ENCODE measurements around the gene GZF1. TPM values are rescaled to one million over a fixed set of nuclear protein-coding genes. Genes with fewer than 3 reads are reported as not detected.
"Not testable (repeated sequence)": the region's sequence is repeated elsewhere in the genome, so short reads cannot be mapped to it uniquely, and the experiment has no call there.

GZF1 gene
- total RNA-seq, 2 experiments from 2014 or later: 11.5 to 12.1 TPM

GRCh38 chr20:23336476-23336875 is 25.5 kb upstream of the GZF1 start:
- no peaks in the 10 kb centered on the region for H3K27me3 Mint-ChIP-seq
- no peak overlapping the region for H3K27ac Mint-ChIP-seq
- no peaks in the 10 kb centered on the region for H3K36me3 Mint-ChIP-seq
- DNase-seq: no peak
- H3K9me3 Mint-ChIP-seq: no peaks in the 10 kb centered on the region
- no peak overlapping the region for H3K4me3 Mint-ChIP-seq
- peaks cover 3% of the 10 kb centered on the region for H3K4me1 Mint-ChIP-seq

- Mint-ChIP-seq H3K9me3 (no peaks in the 10 kb centered on the region), H3K27ac (no peak overlapping the region), H3K4me1 (peaks cover 3% of the 10 kb centered on the region), H3K36me3 (no peaks in the 10 kb centered on the region), H3K27me3 (no peaks in the 10 kb centered on the region), H3K4me3 (no peak overlapping the region)
- DNase-seq: no peak
Measured at GRCh38 chr20:23337312-23337711, 24.7 kb upstream of the GZF1 start.

- Mint-ChIP-seq H3K9me3 (no peaks in the 10 kb centered on the region), H3K36me3 (no peaks in the 10 kb centered on the region), H3K27ac (no peak overlapping the region), H3K4me3 (no peak overlapping the region), H3K27me3 (no peaks in the 10 kb centered on the region), H3K4me1 (peaks cover 3% of the 10 kb centered on the region)
- no peak for DNase-seq
Measured at GRCh38 chr20:23339986-23340385, 22.0 kb upstream of the GZF1 start.

- DNase-seq: no peak
- no peaks in the 10 kb centered on the region for H3K27me3 Mint-ChIP-seq
- H3K9me3 Mint-ChIP-seq: no peaks in the 10 kb centered on the region
- H3K27ac Mint-ChIP-seq: no peak overlapping the region
- H3K4me3 Mint-ChIP-seq: no peak overlapping the region
- H3K4me1 Mint-ChIP-seq: peaks cover 3% of the 10 kb centered on the region
- H3K36me3 Mint-ChIP-seq: no peaks in the 10 kb centered on the region
Measured at GRCh38 chr20:23340524-23340923, 21.5 kb upstream of the GZF1 start.

- Mint-ChIP-seq H3K36me3 (no peaks in the 10 kb centered on the region), H3K4me1 (peaks cover 3% of the 10 kb centered on the region), H3K4me3 (no peak overlapping the region), H3K27ac (no peak overlapping the region), H3K27me3 (no peaks in the 10 kb centered on the region), H3K9me3 (no peaks in the 10 kb centered on the region)
- no peak for DNase-seq
Measured at GRCh38 chr20:23341073-23341472, 20.9 kb upstream of the GZF1 start.

- Mint-ChIP-seq H3K4me1 (peaks cover 1% of the 10 kb centered on the region), H3K9me3 (no peaks in the 10 kb centered on the region), H3K27me3 (no peaks in the 10 kb centered on the region), H3K36me3 (no peaks in the 10 kb centered on the region), H3K27ac (no peak overlapping the region), H3K4me3 (no peak overlapping the region)
- DNase-seq: no peak
Measured at GRCh38 chr20:23343590-23343989, 18.4 kb upstream of the GZF1 start.

- Mint-ChIP-seq H3K36me3 (no peaks in the 10 kb centered on the region), H3K27me3 (no peaks in the 10 kb centered on the region), H3K4me1 (peaks cover 7% of the 10 kb centered on the region), H3K27ac (no peak overlapping the region), H3K9me3 (no peaks in the 10 kb centered on the region), H3K4me3 (no peak overlapping the region)
- DNase-seq: no peak
Measured at GRCh38 chr20:23344336-23344735, 17.6 kb upstream of the GZF1 start.

GRCh38 chr20:23346002-23346401 is 16.0 kb upstream of the GZF1 start:
- Mint-ChIP-seq H3K4me3 (no peak overlapping the region), H3K36me3 (no peaks in the 10 kb centered on the region), H3K27ac (no peak overlapping the region), H3K4me1 (peaks cover 9% of the 10 kb centered on the region), H3K9me3 (no peaks in the 10 kb centered on the region), H3K27me3 (no peaks in the 10 kb centered on the region)
- no peak for DNase-seq

GRCh38 chr20:23347791-23348190 is 14.2 kb upstream of the GZF1 start:
- peaks cover 19% of the 10 kb centered on the region for H3K4me1 Mint-ChIP-seq
- no peaks in the 10 kb centered on the region for H3K27me3 Mint-ChIP-seq
- H3K9me3 Mint-ChIP-seq: no peaks in the 10 kb centered on the region
- H3K4me3 Mint-ChIP-seq: no peak overlapping the region
- no peak for DNase-seq
- H3K27ac Mint-ChIP-seq: no peak overlapping the region
- peaks cover 6% of the 10 kb centered on the region for H3K36me3 Mint-ChIP-seq

GRCh38 chr20:23348510-23348909 is 13.5 kb upstream of the GZF1 start:
- H3K36me3 Mint-ChIP-seq, DNase-seq, H3K9me3 Mint-ChIP-seq, H3K27me3 Mint-ChIP-seq: not testable (repeated sequence)
- H3K4me3 Mint-ChIP-seq: peak overlapping the region; percentile 89
- peak overlapping the region; percentile 100 for H3K27ac Mint-ChIP-seq
- peaks cover 20% of the 10 kb centered on the region for H3K4me1 Mint-ChIP-seq

GRCh38 chr20:23349338-23350195 is 12.4 kb upstream of the GZF1 start:
- no peaks in the 10 kb centered on the region for H3K9me3 Mint-ChIP-seq
- peak overlapping the region; percentile 100 for H3K27ac Mint-ChIP-seq
- peaks cover 23% of the 10 kb centered on the region for H3K4me1 Mint-ChIP-seq
- H3K36me3 Mint-ChIP-seq: peaks cover 9% of the 10 kb centered on the region
- no peak for DNase-seq
- H3K4me3 Mint-ChIP-seq: peak overlapping the region; percentile 89
- H3K27me3 Mint-ChIP-seq: no peaks in the 10 kb centered on the region

- DNase-seq: peak; percentile 96
- H3K9me3 Mint-ChIP-seq: no peaks in the 10 kb centered on the region
- peaks cover 27% of the 10 kb centered on the region for H3K4me1 Mint-ChIP-seq
- no peaks in the 10 kb centered on the region for H3K27me3 Mint-ChIP-seq
- H3K4me3 Mint-ChIP-seq: peak within 1 kb of the TSS; percentile 89
- H3K36me3 Mint-ChIP-seq: peaks cover 11% of the 10 kb centered on the region
- H3K27ac Mint-ChIP-seq: peak within 1 kb of the TSS; percentile 100
Measured at GRCh38 chr20:23350196-23350903, 11.6 kb upstream of the GZF1 start, which contains the start of gene NXT1. Gene NXT1, plus strand, starts transcription at chr20:23350791. Its CDS starts 3,251 bp downstream, at chr20:23354042.

- no peaks in the 10 kb centered on the region for H3K27me3 Mint-ChIP-seq
- peak; percentile 59 for DNase-seq
Measured at GRCh38 chr20:23350904-23351838, 10.8 kb upstream of the GZF1 start.

GRCh38 chr20:23356203-23356602 is 5.8 kb upstream of the GZF1 start:
- Mint-ChIP-seq H3K27me3 (no peaks in the 10 kb centered on the region), H3K9me3 (no peaks in the 10 kb centered on the region), H3K36me3 (peaks cover 13% of the 10 kb centered on the region), H3K4me3 (no peak overlapping the region), H3K4me1 (peaks cover 35% of the 10 kb centered on the region), H3K27ac (no peak overlapping the region)
- DNase-seq: no peak

More at GRCh38 chr20:23350904-23351838, 10.8 kb upstream of the GZF1 start:
- peak overlapping the region; percentile 89 for H3K4me3 Mint-ChIP-seq
- H3K27ac Mint-ChIP-seq: peak overlapping the region; percentile 100
- H3K4me1 Mint-ChIP-seq: peaks cover 32% of the 10 kb centered on the region
- no peaks in the 10 kb centered on the region for H3K9me3 Mint-ChIP-seq
- H3K36me3 Mint-ChIP-seq: peaks cover 14% of the 10 kb centered on the region
